Sigmoid colon (tissue), 4 donors: ENCODE results near the gene CCN2.

Experiments used
- POLR2A ChIP-seq, 2 donors: fragments of 450-650 bp; IDR thresholded peaks; one replicate each; pipeline ENCODE4 v1.6.1; 2016; ENCODE audit warnings: antibody characterized with exemption in 2 of 2, mild to moderate bottlenecking in 2 of 2, moderate library complexity in 2 of 2
- POLR2AphosphoS5 ChIP-seq, 4 donors: sonication (generic); formaldehyde crosslinking; IDR thresholded peaks; one replicate each; pipeline ENCODE4 v1.6.1; 2017; ENCODE audit warnings: antibody characterized with exemption in 4 of 4

GRCh38 chr6:131960371-131961133 lies 9.4 kb upstream of the CCN2 start:
- TF ChIP-seq POLR2A (IDR thresholded peaks at IDR 0.05), result no peak
- TF ChIP-seq POLR2AphosphoS5 (IDR thresholded peaks at IDR 0.05), result no peak
